Measurements from ENCODE around the gene CCDC86.

DNA sequence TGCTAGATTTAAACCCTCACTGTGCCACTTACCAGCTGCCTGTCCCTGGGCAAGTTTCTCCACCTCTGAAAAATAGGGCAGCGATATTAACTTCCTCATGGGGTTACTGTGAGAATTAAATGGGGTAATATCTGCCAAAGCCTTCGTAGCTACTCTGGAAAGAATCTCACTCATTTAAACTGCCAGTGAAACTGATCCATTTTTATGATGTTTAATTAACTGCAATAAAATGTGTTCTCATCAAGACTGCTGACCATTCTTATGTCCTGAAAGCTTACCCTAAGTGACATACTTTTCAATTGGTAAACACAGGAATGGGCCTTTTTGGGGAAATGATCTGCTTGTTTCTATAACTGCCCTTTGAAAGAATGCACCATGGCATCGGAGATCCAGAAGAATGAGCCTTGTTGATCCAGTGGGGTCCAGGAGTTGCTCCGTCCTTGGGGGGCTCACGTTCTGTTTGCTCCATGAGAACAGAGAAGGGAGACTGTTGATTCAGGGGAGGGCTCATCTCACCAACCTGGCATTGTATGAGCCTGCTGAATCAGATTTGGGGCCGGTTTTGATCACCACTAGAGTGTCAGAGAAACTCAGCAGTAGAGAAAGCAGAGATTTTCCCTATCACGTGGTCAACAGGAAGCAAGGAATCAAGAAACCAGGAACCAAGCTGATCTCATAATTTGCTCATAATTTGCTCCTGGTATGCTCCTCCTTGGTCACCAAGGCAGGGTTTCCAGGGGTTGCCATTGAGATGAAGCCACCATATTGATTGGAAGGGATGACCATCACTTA, 7.0 kb upstream of the CCDC86 start:
- TF ChIP-seq, protein P1, sequence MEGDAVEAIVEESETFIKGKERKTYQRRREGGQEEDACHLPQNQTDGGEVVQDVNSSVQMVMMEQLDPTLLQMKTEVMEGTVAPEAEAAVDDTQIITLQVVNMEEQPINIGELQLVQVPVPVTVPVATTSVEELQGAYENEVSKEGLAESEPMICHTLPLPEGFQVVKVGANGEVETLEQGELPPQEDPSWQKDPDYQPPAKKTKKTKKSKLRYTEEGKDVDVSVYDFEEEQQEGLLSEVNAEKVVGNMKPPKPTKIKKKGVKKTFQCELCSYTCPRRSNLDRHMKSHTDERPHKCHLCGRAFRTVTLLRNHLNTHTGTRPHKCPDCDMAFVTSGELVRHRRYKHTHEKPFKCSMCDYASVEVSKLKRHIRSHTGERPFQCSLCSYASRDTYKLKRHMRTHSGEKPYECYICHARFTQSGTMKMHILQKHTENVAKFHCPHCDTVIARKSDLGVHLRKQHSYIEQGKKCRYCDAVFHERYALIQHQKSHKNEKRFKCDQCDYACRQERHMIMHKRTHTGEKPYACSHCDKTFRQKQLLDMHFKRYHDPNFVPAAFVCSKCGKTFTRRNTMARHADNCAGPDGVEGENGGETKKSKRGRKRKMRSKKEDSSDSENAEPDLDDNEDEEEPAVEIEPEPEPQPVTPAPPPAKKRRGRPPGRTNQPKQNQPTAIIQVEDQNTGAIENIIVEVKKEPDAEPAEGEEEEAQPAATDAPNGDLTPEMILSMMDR (IDR thresholded peaks at IDR 0.05): no peak
- no peak for TF ChIP-seq POLR2A (IDR thresholded peaks at IDR 0.05)
- no peak for TF ChIP-seq POLR2AphosphoS5 (IDR thresholded peaks at IDR 0.05; ENCODE audit: insufficient read depth in 1 of 2, low read depth in 1 of 2)

Data from vagina (tissue), 2 donors.